IMR-90 (cell line): ENCODE data around the gene POR. TPM values are rescaled to one million over a fixed set of nuclear protein-coding genes. Genes with fewer than 3 reads are reported as not detected.
"Not testable (repeated sequence)": the region's sequence is repeated elsewhere in the genome, so short reads cannot be mapped to it uniquely, and the experiment has no call there.

ENCODE experiments used
- ATAC-seq: fragments of 200-7000 bp; cut with Tn5 transposase; 2 replicates; pipeline ENCODE4 v1.9.1; 2020; ENCODE audit warnings: low read depth, mild to moderate bottlenecking, moderate library complexity
- BruUV-seq: library from RNA; stranded (reverse); fragments of 400-500 nt; replicated peaks from 2 replicates; lab custom pipeline; 2021; lab: Mats Ljungman, UMichigan
- CTCF ChIA-PET: fragments of 300-600 bp; formaldehyde crosslinking; extraction: SDS; loops from one replicate; lab custom pipeline; 2021; ENCODE audit warnings: antibody characterized with exemption; lab: Yijun Ruan, JAX
- POLR2A ChIA-PET: fragments of 300-600 bp; sonication (Branson Sonifier 250); formaldehyde crosslinking; loops from one replicate; lab custom pipeline; 2022; ENCODE audit warnings: antibody characterized with exemption; ENCODE audit not compliant: unreplicated experiment; lab: Charles Lee
- DNase-seq: peaks from one replicate; pipeline ENCODE4 v3.0.0; 2013
- H2AFZ ChIP-seq: replicated peaks from 2 replicates; pipeline ENCODE3; 2013; ENCODE audit warnings: low read length, mild to moderate bottlenecking; ENCODE audit not compliant: poor library complexity
- H2AK5ac ChIP-seq: 2 replicates; pipeline ENCODE4 v1.6.1; 2013; ENCODE audit warnings: low read depth, low read length, inconsistent platforms
- H2AK9ac ChIP-seq: replicated peaks from 2 replicates; pipeline ENCODE3; 2013; ENCODE audit warnings: mild to moderate bottlenecking, low read depth, low read length, moderate library complexity; ENCODE audit not compliant: poor library complexity
- H2BK120ac ChIP-seq: 2 replicates; pipeline ENCODE4 v1.6.1; 2013; ENCODE audit warnings: low read depth, low read length, inconsistent platforms
- H2BK15ac ChIP-seq: 3 replicates; pipeline ENCODE4 v1.6.1; 2013; ENCODE audit warnings: low read depth, low read length, inconsistent platforms
- H2BK20ac ChIP-seq: 2 replicates; pipeline ENCODE4 v1.6.1; 2013; ENCODE audit warnings: low read depth, mild to moderate bottlenecking, inconsistent platforms, low read length, moderate library complexity
- H2BK5ac ChIP-seq: 2 replicates; pipeline ENCODE4 v1.6.1; 2013; ENCODE audit warnings: mild to moderate bottlenecking, low read depth, low read length, inconsistent platforms; ENCODE audit not compliant: poor library complexity, severe bottlenecking
- H3K14ac ChIP-seq: replicated peaks from 2 replicates; pipeline ENCODE4 v1.6.1; 2013; ENCODE audit warnings: low read depth, low read length, inconsistent platforms
- H3K18ac ChIP-seq: 2 replicates; pipeline ENCODE4 v1.6.1; 2013; ENCODE audit warnings: low read depth, low read length, control low read depth
- H3K23ac ChIP-seq: 2 replicates; pipeline ENCODE4 v1.6.1; 2013; ENCODE audit warnings: low read depth, low read length, inconsistent platforms
- H3K27ac ChIP-seq: 2 replicates; pipeline ENCODE4 v1.5.1; 2013; ENCODE audit warnings: mild to moderate bottlenecking, control low read depth, low read length; ENCODE audit not compliant: insufficient read depth
- H3K27me3 ChIP-seq: 2 replicates; pipeline ENCODE4 v1.6.1; 2013; ENCODE audit warnings: low read length; ENCODE audit not compliant: control insufficient read depth, insufficient read depth
- H3K36me3 ChIP-seq: 2 replicates; pipeline ENCODE4 v1.6.1; 2013; ENCODE audit warnings: low read length, mixed read lengths; ENCODE audit not compliant: control insufficient read depth, insufficient read depth
- H3K4ac ChIP-seq: 2 replicates; pipeline ENCODE4 v1.6.1; 2013; ENCODE audit warnings: low read depth, low read length, inconsistent platforms
- H3K4me1 ChIP-seq: 2 replicates; pipeline ENCODE4 v1.6.1; 2013; ENCODE audit warnings: low read length, mixed read lengths; ENCODE audit not compliant: control insufficient read depth, insufficient read depth
- H3K4me2 ChIP-seq: 2 replicates; pipeline ENCODE4 v1.6.1; 2013; ENCODE audit warnings: low read depth, mild to moderate bottlenecking, control low read depth, low read length, moderate library complexity
- H3K4me3 ChIP-seq: 2 replicates; pipeline ENCODE4 v1.5.1; 2013; ENCODE audit warnings: low read depth, mild to moderate bottlenecking, control low read depth, low read length, moderate library complexity; ENCODE audit not compliant: insufficient read depth
- H3K56ac ChIP-seq: 2 replicates; pipeline ENCODE4 v1.6.1; 2013; ENCODE audit warnings: low read length, inconsistent platforms; ENCODE audit not compliant: insufficient read depth; ENCODE audit errors: extremely low read depth
- H3K79me1 ChIP-seq, 2 experiments: 2 replicates each; pipeline ENCODE4 v1.6.1; 2013; ENCODE audit warnings: low read length in 2 of 2, inconsistent platforms in 1 of 2, low read depth in 1 of 2
- H3K9ac ChIP-seq: 2 replicates; pipeline ENCODE4 v1.6.1; 2013; ENCODE audit warnings: low read depth, low read length, control low read depth
- H3K9me1 ChIP-seq: 2 replicates; pipeline ENCODE4 v1.6.1; 2013; ENCODE audit warnings: low read length, inconsistent platforms; ENCODE audit not compliant: insufficient read depth
- H3K9me3 ChIP-seq: 2 replicates; pipeline ENCODE4 v1.6.1; 2013; ENCODE audit warnings: low read length; ENCODE audit not compliant: control insufficient read depth, insufficient read depth
- H4K20me1 ChIP-seq: 2 replicates; pipeline ENCODE4 v1.6.1; 2013; ENCODE audit warnings: low read length, inconsistent platforms; ENCODE audit not compliant: insufficient read depth
- H4K5ac ChIP-seq: 2 replicates; pipeline ENCODE4 v1.6.1; 2013; ENCODE audit warnings: mild to moderate bottlenecking, low read depth, low read length, control low read depth
- H4K8ac ChIP-seq, 2 experiments: 2 replicates each; pipeline ENCODE4 v1.6.1; 2013; ENCODE audit warnings: low read depth in 2 of 2, low read length in 2 of 2, control low read depth in 1 of 2, inconsistent platforms in 1 of 2
- H4K91ac ChIP-seq: 2 replicates; pipeline ENCODE4 v1.6.1; 2013; ENCODE audit warnings: low read depth, low read length, inconsistent platforms; ENCODE audit not compliant: insufficient read depth
- WGBS, 2 experiments: methylation state at CpG; one replicate each; pipeline versions ENCODE4 v1.1.5 to v1.1.7; 2013; ENCODE audit warnings: missing lambda C conversion rate in 2 of 2; ENCODE audit not compliant: insufficient read length in 1 of 2; ENCODE audit errors: extremely low coverage in 2 of 2; 5-methylcytosine and 5-hydroxymethylcytosine counted together
- dilution Hi-C: fragments of 300-500 bp; cut with HindIII; formaldehyde crosslinking; loops from one replicate; pipeline ENCODE4 v1.14.3; 2018; ENCODE audit warnings: low sequenced_read_pairs; ENCODE audit not compliant: unreplicated experiment
- in situ Hi-C: fragments of 300-500 bp; cut with MboI; formaldehyde crosslinking; loops from 3 replicates; pipeline ENCODE4 v1.14.3; 2019; ENCODE audit warnings: low sequenced_read_pairs, inconsistent platforms, mixed read lengths
- intact Hi-C: fragments of 100-400 bp; cut with micrococcal nuclease; formaldehyde crosslinking; loops from 2 replicates; pipeline ENCODE4 v1.10.0; 2022
- polyA plus RNA-seq, 3 experiments: library from polyadenylated mRNA; depleted of rRNA; stranded (reverse); fragments of >200 nt; gene quantifications; 2 replicates each; pipeline ENCODE4 v1.2.3, GENCODE V29; 2012; ENCODE audit warnings: low replicate concordance in 1 of 3
- total RNA-seq: library from RNA; depleted of rRNA; stranded (reverse); fragments of >200 nt; gene quantifications from 2 replicates; pipeline ENCODE4 v1.2.3, GENCODE V29; 2012

The POR gene
- total and polyA plus RNA-seq, 2 of the 4 experiments (the other 2 are of a cell fraction) = 25.5 to 42.2 TPM

- ATAC-seq, H3K27ac ChIP-seq, H4K20me1 ChIP-seq, BruUV-seq, POLR2A ChIA-PET, H2BK15ac ChIP-seq, H3K9me3 ChIP-seq, DNase-seq, H2BK120ac ChIP-seq, H3K14ac ChIP-seq, H3K4me1 ChIP-seq, H2BK20ac ChIP-seq, CTCF ChIA-PET, H3K36me3 ChIP-seq, H3K4me2 ChIP-seq, H2AK5ac ChIP-seq, H3K4me3 ChIP-seq, H3K56ac ChIP-seq, H4K5ac ChIP-seq, H2BK5ac ChIP-seq, in situ Hi-C loops, H3K23ac ChIP-seq, H4K8ac ChIP-seq, H3K9ac ChIP-seq, H3K18ac ChIP-seq, H2AK9ac ChIP-seq, H2AFZ ChIP-seq, H3K4ac ChIP-seq, H3K27me3 ChIP-seq, dilution Hi-C loops, H4K91ac ChIP-seq: not testable (repeated sequence)
- Histone ChIP-seq H3K79me1 (peaks cover 13 to 19% of the 10 kb centered on the region in 2 experiments; a peak in 3 of 4 replicates), H3K9me1 (peaks cover 10% of the 10 kb centered on the region; the same call in 1 of the 2 replicates)
- intact Hi-C loops = loop anchor here (10.0 kb wide), 2 partner anchors 54 to 104 kb away; no protein-coding TSS in a partner anchor
- no CpG with 5 or more reads among the region's 12 CpGs for WGBS, 2 experiments
Observed at GRCh38 chr7:75911186-75911585, 3.8 kb upstream of the POR start.
